Brain microvascular endothelial cell (primary cell): ENCODE results near the gene PDXDC1.
"Not testable (repeated sequence)": the region's sequence is repeated elsewhere in the genome, so short reads cannot be mapped to it uniquely, and the experiment has no call there.

ENCODE experiments used
- DNase-seq: peaks from one replicate; pipeline ENCODE4 v3.0.0-alpha.2; 2020
- H3K27ac ChIP-seq: fragments of 250-450 bp; sonication (Bioruptor Pico); 2 replicates; pipeline ENCODE4 v1.5.1; 2020; ENCODE audit warnings: mild to moderate bottlenecking, moderate library complexity
- H3K27me3 ChIP-seq: fragments of 250-450 bp; sonication (Bioruptor Pico); replicated peaks from 2 replicates; pipeline ENCODE4 v1.5.1; 2020; ENCODE audit warnings: mild to moderate bottlenecking
- H3K36me3 ChIP-seq: fragments of 250-450 bp; sonication (Bioruptor Pico); replicated peaks from 2 replicates; pipeline ENCODE4 v1.5.1; 2020; ENCODE audit warnings: mild to moderate bottlenecking
- H3K4me3 ChIP-seq: 2 replicates; pipeline ENCODE4 v1.5.1; 2011; ENCODE audit warnings: low read depth, mild to moderate bottlenecking, control low read depth, low read length, moderate library complexity
- in situ Hi-C: cut with HindIII; loops from 2 replicates; pipeline ENCODE4 v1.10.0; 2017; ENCODE audit warnings: low sequenced_read_pairs, low pct_ligation_motif_present
- TF ChIP-seq, protein P1 (sequence below): IDR thresholded peaks from 2 replicates; pipeline ENCODE4 v1.5.1; 2011; ENCODE audit warnings: low read depth, mild to moderate bottlenecking, moderate library complexity, low read length, control low read depth, inconsistent platforms; ENCODE audit errors: missing control alignments

PDXDC1 gene

GRCh38 chr16:15130943-15131700 is 156.3 kb downstream of the PDXDC1 start:
- H3K4me3 ChIP-seq, H3K27me3 ChIP-seq, DNase-seq, in situ Hi-C loops, H3K27ac ChIP-seq, H3K36me3 ChIP-seq: not testable (repeated sequence)

DNA sequence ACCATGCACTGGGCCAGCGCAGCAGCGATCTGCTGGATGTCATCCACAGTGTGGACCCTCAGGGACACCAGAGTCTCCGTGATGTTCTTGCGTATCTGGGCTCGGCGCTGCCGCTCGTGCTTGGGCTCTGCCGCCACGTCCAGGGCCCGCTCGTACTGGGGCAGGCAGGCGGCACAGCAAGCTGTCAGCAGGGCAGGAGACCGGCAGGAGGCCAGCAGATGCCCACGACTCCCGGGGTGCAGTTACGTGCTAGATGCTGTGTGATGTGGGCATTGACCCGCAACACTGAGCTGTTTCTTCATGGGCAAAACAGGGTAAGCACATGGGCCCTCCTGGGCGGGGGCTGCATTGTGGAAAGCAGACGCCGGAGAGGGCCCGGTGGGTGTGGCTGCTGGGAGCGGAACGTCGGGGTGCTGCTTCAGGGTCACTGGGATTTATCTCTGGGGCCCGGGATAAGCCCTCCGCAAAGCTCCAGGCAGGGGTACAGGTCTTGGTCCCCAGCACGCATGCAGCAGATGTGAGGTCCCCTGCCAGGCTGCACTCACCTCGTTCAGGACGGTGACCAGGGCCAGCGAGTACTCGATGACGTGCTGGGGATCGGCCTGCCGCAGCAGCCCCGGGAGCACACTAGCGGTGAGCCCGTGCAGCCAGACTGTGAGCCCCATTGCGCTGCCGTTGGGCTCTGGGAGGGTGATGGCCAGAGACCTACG is 158.0 kb downstream of the PDXDC1 start:
- DNase-seq, H3K4me3 ChIP-seq, in situ Hi-C loops, H3K27me3 ChIP-seq, H3K36me3 ChIP-seq, H3K27ac ChIP-seq: not testable (repeated sequence)

DNA sequence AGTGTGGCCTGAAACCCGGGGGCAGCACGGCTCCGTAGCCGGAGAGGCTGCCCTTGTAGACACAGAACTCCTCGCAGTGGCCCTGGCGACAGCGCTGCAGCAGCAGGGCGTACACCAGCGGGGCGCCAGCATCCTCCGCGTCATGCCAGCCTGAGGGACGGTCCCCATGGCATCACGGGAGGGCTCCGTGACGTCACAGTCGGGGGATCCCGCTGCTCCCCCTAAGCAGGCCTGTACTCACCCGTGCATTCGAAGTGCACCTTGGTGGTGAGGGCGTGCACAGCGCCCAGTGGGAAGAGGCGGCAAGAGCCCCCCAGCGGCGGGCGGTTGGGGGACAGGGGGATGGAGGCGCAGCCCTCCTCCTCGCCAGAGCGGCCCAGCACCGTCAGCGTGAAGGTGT is 158.7 kb downstream of the PDXDC1 start:
- in situ Hi-C loops = not testable (repeated sequence)

GRCh38 chr16:15134752-15135482 is 160.1 kb downstream of the PDXDC1 start:
- H3K36me3 ChIP-seq, in situ Hi-C loops, DNase-seq, H3K27me3 ChIP-seq, H3K27ac ChIP-seq, H3K4me3 ChIP-seq: not testable (repeated sequence)

More for the DNA sequence above, 158.7 kb downstream of the PDXDC1 start:
- H3K36me3 ChIP-seq, H3K27me3 ChIP-seq, DNase-seq, H3K4me3 ChIP-seq, H3K27ac ChIP-seq: not testable (repeated sequence)

GRCh38 chr16:15135483-15136360 is 160.9 kb downstream of the PDXDC1 start:
- in situ Hi-C loops, H3K36me3 ChIP-seq, H3K4me3 ChIP-seq, H3K27ac ChIP-seq, DNase-seq, H3K27me3 ChIP-seq: not testable (repeated sequence)

DNA sequence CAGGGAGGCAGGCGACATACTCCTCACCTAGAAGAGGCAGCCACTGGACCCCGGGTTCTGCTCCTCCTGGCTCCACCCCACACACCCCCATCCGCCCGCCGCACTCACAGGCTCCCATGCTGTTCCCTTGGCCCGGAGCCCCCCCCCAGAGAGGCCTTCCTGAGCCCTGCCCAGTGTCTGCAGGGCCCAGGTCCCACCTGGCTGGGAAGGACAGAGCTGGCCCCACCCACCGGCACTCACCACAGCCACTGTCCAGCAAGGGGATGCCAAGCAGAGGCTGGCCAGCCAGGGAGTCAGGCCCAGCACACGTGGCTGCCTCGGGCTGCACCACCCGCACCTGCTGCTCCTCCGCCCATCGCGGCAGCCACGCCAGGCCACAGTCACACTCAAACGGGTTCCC is 162.7 kb downstream of the PDXDC1 start:
- H3K4me3 ChIP-seq, H3K36me3 ChIP-seq, H3K27ac ChIP-seq, DNase-seq, in situ Hi-C loops, H3K27me3 ChIP-seq: not testable (repeated sequence)

DNA sequence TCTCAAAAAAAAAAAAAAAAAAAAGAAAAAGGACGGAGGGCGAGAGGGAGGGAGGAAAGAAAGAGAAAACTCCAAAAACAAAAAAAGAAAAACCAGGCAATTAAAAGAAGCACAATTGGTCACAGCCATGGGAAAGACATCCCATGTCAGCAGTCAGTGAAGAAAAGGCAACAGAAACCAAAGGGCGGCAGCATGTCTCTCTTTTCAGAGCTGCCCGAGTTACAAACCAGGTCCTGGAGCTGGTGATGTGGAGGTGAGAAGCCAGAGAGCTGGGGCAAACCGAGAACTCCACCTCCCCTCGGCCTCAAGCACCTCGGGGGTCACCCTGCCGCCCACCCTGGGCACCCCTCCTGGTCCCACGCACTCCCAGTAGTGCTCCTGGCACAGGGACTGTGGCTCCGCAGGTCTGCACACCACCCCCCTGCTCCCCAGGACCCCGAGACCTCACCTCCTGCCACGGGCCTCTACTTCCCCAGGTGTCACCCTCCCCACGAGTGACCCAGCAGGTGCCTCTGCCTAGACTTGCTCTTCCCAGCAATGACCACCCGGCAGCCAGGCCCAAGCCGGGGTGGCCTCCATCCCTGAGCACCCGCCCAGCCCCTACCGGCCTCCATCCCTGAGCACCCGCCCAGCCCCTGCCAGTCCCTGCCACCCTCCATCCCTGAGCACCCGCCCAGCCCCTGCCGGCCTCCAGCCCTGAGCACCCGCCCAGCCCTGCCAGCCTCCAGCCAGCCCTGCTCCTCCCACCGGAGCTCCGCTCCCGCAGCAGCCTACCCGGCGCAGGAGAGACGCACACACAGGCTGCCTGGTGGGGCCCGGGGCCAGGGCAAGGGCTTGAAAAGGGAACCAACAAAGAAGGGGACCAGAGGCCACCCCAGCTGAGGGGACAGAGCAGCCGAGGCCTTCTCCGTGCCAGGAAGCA is 165.9 kb downstream of the PDXDC1 start:
- H3K27ac ChIP-seq, H3K36me3 ChIP-seq, H3K27me3 ChIP-seq, DNase-seq, H3K4me3 ChIP-seq, in situ Hi-C loops: not testable (repeated sequence)

- Histone ChIP-seq H3K36me3 (no peaks in the 10 kb centered on the region), H3K4me3 (no peak overlapping the region), H3K27me3 (no peaks in the 10 kb centered on the region), H3K27ac (no peak overlapping the region)
- DNase-seq = no peak
- TF ChIP-seq, protein P1, sequence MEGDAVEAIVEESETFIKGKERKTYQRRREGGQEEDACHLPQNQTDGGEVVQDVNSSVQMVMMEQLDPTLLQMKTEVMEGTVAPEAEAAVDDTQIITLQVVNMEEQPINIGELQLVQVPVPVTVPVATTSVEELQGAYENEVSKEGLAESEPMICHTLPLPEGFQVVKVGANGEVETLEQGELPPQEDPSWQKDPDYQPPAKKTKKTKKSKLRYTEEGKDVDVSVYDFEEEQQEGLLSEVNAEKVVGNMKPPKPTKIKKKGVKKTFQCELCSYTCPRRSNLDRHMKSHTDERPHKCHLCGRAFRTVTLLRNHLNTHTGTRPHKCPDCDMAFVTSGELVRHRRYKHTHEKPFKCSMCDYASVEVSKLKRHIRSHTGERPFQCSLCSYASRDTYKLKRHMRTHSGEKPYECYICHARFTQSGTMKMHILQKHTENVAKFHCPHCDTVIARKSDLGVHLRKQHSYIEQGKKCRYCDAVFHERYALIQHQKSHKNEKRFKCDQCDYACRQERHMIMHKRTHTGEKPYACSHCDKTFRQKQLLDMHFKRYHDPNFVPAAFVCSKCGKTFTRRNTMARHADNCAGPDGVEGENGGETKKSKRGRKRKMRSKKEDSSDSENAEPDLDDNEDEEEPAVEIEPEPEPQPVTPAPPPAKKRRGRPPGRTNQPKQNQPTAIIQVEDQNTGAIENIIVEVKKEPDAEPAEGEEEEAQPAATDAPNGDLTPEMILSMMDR = no peak
- in situ Hi-C loops = no loop called here
Measured at GRCh38 chr16:15141586-15141985, 166.8 kb downstream of the PDXDC1 start.

DNA sequence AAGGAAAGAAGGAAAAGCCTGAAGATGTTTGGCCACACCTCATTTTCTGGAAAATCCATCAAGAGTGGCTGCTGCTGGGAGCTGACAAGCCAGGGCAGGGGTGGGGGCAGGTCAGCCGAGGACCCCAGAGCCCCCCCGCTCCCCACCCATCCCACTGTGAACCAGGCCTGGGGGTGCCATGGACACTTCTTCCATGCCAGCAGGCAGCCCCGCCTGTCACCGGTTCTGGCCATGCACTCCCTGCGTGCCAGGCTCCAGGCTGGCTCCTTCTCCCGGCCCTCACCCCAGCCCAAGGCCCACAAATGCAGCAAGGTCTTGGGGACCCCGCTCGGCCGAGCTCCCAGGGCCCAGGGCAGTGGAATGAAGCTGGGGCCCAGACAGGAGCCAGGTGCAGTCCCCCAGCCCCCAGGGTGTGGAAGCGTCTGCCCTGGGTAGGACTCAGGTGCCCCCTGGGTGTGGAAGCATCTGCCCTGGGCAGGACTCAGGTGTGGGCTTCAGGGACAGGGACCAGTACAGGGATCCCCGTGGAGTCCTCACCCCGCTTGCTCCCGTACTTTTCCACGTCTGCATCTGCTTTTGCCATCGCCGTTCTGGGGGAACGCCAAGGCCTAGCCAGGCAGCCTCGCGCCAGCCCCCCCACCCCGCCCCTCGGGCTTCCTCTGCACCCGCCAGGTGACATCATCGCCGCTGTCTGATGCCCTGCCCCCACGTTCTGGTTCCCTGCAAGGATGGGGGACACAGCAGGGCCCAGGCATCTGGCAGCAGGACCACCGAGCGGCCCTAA is 167.5 kb downstream of the PDXDC1 start:
- H3K27me3 ChIP-seq, DNase-seq: not testable (repeated sequence)

DNA sequence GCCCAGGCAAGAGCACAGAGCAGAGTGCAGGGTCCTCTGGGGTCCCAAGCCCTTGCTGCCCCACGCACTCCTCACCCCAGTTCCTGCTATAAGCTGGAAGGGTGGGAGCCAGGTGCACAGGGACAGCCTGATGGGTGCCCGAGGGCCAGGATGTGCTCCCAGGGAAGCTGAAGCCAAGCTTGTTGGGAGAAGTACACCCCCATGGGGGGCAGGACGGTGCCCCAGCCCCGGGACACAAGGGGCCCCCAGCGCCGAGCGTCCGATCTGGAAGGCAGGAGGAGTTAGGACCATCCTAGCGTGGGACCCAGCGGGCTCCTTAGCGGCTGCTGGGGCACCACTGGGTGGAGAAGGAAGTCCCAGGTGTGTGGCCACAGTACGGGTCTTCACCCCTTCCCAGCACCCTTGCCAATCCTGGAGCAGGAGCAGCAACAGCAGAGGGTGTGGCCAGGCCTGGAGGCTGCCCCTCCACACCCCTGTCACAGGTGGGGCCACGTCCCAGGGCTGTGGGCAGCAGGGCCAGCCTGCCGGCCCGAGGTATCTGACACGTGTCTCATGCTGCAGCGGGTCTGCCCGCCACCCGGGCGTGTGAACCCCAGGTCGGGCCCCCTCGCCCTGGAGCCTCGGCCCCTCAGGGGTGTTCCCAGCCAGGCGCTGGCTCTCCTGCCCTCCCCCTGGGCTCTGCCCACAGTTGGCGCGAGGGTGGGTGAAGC is 168.2 kb downstream of the PDXDC1 start:
- H3K27me3 ChIP-seq, H3K27ac ChIP-seq, H3K36me3 ChIP-seq, DNase-seq, in situ Hi-C loops, H3K4me3 ChIP-seq: not testable (repeated sequence)

More for the DNA sequence above, 167.5 kb downstream of the PDXDC1 start:
- H3K36me3 ChIP-seq, H3K27ac ChIP-seq, in situ Hi-C loops, H3K4me3 ChIP-seq: not testable (repeated sequence)

GRCh38 chr16:15143601-15144091 is 168.8 kb downstream of the PDXDC1 start:
- H3K27ac ChIP-seq = peak overlapping the region; percentile 34
- DNase-seq, H3K4me3 ChIP-seq, H3K36me3 ChIP-seq, H3K27me3 ChIP-seq, in situ Hi-C loops: not testable (repeated sequence)
